ENCODE results near the gene MVB12B.

The MVB12B gene

DNA sequence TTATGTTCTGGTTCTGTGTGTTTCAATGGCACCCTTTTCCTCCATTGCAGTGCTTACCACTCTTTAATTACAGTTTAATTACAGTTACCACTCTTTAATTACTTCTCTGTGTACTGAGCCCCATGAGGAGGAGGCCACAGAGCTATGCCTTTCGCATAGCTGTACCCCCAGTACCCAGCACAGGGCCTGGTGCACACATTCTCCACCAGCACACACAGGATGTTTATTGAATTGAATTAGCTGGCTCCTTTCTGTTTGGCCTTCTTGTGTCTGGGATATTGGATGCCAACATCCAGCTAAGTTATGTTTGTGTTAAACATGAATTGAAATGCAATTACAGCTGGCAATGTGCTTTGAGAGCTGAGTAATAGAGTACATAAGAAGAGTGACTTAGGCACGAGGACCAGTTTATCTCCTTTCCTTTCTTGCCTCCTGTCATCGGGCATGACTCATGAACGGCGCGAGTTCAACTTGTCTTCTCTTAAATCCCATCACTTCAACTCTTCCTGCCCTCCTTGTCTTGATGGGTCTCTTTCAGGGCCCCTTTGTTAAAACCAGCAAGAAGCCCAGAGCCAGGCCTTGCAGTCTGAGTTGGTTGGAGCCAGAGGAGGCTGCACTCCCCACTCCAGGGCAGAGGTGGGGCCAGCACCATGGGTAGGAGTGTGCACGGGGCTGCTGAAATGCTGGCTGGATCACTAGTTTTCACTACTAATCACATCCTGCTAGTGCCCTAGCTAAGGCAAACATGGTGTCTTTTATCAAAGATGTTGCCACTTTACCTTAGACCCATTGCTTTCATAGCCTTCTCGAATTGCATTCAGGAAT is 37.4 kb downstream of the MVB12B start:
- Histone ChIP-seq H3K9ac (ENCODE audit: low read depth, low read length, poor library complexity, severe bottlenecking) (no peak overlapping the region), H3K36me3 (ENCODE audit: insufficient read depth, low read length) (peaks cover 30% of the 10 kb centered on the region), H3K4me1 (ENCODE audit: insufficient read depth, low read length, poor library complexity, severe bottlenecking) (peaks cover 4% of the 10 kb centered on the region), H3K27me3 (ENCODE audit: insufficient read depth, low read length, poor library complexity, severe bottlenecking) (no peaks in the 10 kb centered on the region), H3K9me3 (ENCODE audit: insufficient read depth, low read depth, low read length) (peaks cover 19% of the 10 kb centered on the region), H2AFZ (ENCODE audit: low read length) (no peak overlapping the region), H3F3A (ENCODE audit: low read depth) (no peaks in the 10 kb centered on the region), H3K9me2 (replicated peaks; ENCODE audit: low read depth, low read length) (no peaks in the 10 kb centered on the region), H3K4me3 (ENCODE audit: low read length, poor library complexity, severe bottlenecking) (no peak overlapping the region), H3K4me2 (ENCODE audit: low read depth, low read length, poor library complexity, severe bottlenecking) (no peak overlapping the region), H3K79me2 (ENCODE audit: insufficient read depth, low read length) (peaks cover 92% of the 10 kb centered on the region), H4K20me1 (ENCODE audit: insufficient read depth, low read length, poor library complexity, severe bottlenecking) (peaks cover 5% of the 10 kb centered on the region)
- TF ChIP-seq EZH2phosphoT487 (IDR thresholded peaks at IDR 0.05; ENCODE audit: borderline replicate concordance), result no peak

DNA sequence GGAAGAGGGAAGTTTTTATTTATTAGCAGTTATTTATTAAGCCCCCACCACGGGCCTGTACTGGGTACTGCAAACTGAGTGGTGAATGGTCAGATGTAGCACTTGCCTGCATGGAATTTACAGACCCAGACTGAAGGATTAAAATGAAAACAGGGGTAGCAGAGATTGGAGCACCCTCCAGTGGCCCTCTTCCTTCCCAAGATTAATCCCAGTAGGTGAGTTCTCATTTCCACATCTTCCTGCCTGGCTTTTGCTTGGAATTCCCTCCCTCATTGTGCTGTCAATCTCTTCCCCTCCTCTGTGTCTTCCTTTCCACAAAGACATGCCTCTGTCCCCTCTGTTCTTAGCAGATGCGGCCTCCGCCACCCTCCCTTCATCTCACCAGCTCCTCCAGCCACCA is 39.2 kb downstream of the MVB12B start:
- Histone ChIP-seq H3F3A (ENCODE audit: low read depth) (no peaks in the 10 kb centered on the region), H3K9ac (ENCODE audit: low read depth, low read length, poor library complexity, severe bottlenecking) (no peak overlapping the region), H3K4me1 (ENCODE audit: insufficient read depth, low read length, poor library complexity, severe bottlenecking) (peaks cover 4% of the 10 kb centered on the region), H3K4me2 (ENCODE audit: low read depth, low read length, poor library complexity, severe bottlenecking) (no peak overlapping the region), H3K36me3 (ENCODE audit: insufficient read depth, low read length) (peaks cover 27% of the 10 kb centered on the region), H3K79me2 (ENCODE audit: insufficient read depth, low read length) (peaks cover 86% of the 10 kb centered on the region), H3K9me2 (replicated peaks; ENCODE audit: low read depth, low read length) (no peaks in the 10 kb centered on the region), H4K20me1 (ENCODE audit: insufficient read depth, low read length, poor library complexity, severe bottlenecking) (peaks cover 5% of the 10 kb centered on the region), H2AFZ (ENCODE audit: low read length) (no peak overlapping the region), H3K27me3 (ENCODE audit: insufficient read depth, low read length, poor library complexity, severe bottlenecking) (no peaks in the 10 kb centered on the region), H3K4me3 (ENCODE audit: low read length, poor library complexity, severe bottlenecking) (no peak overlapping the region), H3K9me3 (ENCODE audit: insufficient read depth, low read depth, low read length) (peaks cover 13% of the 10 kb centered on the region)
- TF ChIP-seq EZH2phosphoT487 (IDR thresholded peaks at IDR 0.05; ENCODE audit: borderline replicate concordance), result no peak
- TF ChIP-seq, protein P1, sequence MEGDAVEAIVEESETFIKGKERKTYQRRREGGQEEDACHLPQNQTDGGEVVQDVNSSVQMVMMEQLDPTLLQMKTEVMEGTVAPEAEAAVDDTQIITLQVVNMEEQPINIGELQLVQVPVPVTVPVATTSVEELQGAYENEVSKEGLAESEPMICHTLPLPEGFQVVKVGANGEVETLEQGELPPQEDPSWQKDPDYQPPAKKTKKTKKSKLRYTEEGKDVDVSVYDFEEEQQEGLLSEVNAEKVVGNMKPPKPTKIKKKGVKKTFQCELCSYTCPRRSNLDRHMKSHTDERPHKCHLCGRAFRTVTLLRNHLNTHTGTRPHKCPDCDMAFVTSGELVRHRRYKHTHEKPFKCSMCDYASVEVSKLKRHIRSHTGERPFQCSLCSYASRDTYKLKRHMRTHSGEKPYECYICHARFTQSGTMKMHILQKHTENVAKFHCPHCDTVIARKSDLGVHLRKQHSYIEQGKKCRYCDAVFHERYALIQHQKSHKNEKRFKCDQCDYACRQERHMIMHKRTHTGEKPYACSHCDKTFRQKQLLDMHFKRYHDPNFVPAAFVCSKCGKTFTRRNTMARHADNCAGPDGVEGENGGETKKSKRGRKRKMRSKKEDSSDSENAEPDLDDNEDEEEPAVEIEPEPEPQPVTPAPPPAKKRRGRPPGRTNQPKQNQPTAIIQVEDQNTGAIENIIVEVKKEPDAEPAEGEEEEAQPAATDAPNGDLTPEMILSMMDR (conservative IDR thresholded peaks at IDR 0.05; ENCODE audit: low read length), result no peak

DNA sequence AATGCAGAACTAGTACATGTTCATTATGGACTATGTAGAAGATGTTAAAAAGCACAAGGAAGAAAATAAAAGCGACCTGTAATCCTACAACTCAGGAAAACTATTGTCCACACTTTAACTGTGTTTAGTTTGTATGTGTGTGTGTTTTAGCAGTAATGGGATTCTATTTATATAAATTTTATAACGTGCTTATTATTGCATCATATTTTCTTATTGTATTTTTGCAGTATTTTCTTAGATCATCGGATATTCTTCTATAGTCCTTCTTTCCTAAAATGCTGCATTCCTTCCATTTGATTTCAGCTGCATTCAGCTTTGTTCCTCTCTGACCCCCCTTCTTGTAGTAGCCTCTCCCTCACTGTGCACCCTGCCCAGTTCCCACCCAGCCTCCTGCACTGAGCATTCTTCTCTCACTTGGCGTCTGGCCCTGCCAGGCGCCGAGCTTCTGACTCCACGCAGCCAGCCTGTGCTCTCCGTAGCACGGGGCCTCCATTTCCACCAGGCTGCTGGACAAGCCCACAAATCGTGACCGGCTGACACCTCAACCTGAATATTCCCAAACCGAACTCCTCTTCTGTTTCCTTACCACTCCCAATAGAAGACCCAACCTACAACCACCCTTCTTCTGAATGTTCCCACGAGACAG is 39.9 kb downstream of the MVB12B start:
- peaks cover 6% of the 10 kb centered on the region for H3K4me1 ChIP-seq (ENCODE audit: insufficient read depth, low read length, poor library complexity, severe bottlenecking)
- H3K79me2 ChIP-seq (ENCODE audit: insufficient read depth, low read length), result peaks cover 86% of the 10 kb centered on the region
- H3K4me2 ChIP-seq (ENCODE audit: low read depth, low read length, poor library complexity, severe bottlenecking), result no peak overlapping the region
- H3K9me3 ChIP-seq (ENCODE audit: insufficient read depth, low read depth, low read length), result peaks cover 10% of the 10 kb centered on the region
- no peak overlapping the region for H3K9ac ChIP-seq (ENCODE audit: low read depth, low read length, poor library complexity, severe bottlenecking)
- peaks cover 33% of the 10 kb centered on the region for H3K36me3 ChIP-seq (ENCODE audit: insufficient read depth, low read length)
- no peaks in the 10 kb centered on the region for H3K9me2 ChIP-seq (replicated peaks; ENCODE audit: low read depth, low read length)
- H3F3A ChIP-seq (ENCODE audit: low read depth), result no peaks in the 10 kb centered on the region
- TF ChIP-seq EZH2phosphoT487 (IDR thresholded peaks at IDR 0.05; ENCODE audit: borderline replicate concordance), result no peak
- TF ChIP-seq, protein P1 (conservative IDR thresholded peaks at IDR 0.05; ENCODE audit: low read length), result no peak
- peaks cover 5% of the 10 kb centered on the region for H4K20me1 ChIP-seq (ENCODE audit: insufficient read depth, low read length, poor library complexity, severe bottlenecking)
- H2AFZ ChIP-seq (ENCODE audit: low read length), result no peak overlapping the region
- no peak overlapping the region for H3K4me3 ChIP-seq (ENCODE audit: low read length, poor library complexity, severe bottlenecking)
- H3K27me3 ChIP-seq (ENCODE audit: insufficient read depth, low read length, poor library complexity, severe bottlenecking), result no peaks in the 10 kb centered on the region

Measured in Loucy (cell line).